LNCaP clone FGC (cell line): Measurements from ENCODE around the gene ATP8A2.

Experiments
- DNase-seq: peaks from one replicate; pipeline ENCODE4 v3.0.0-alpha.2; 2011; ENCODE audit warnings: low read depth
- H3K4me3 ChIP-seq: 2 replicates; pipeline ENCODE4 v1.5.1; 2011; ENCODE audit warnings: mild to moderate bottlenecking, low read depth, low read length, control low read depth
- CTCF ChIP-seq: IDR thresholded peaks from 2 replicates; pipeline ENCODE4 v1.5.1; 2012; ENCODE audit warnings: mild to moderate bottlenecking; ENCODE audit not compliant: control insufficient read depth, insufficient read depth; ENCODE audit errors: extremely low read depth

ATP8A2 gene

GRCh38 chr13:25732111-25732865 is 360.5 kb downstream of the ATP8A2 start:
- no peak for TF ChIP-seq CTCF

GRCh38 chr13:25733001-25733491 is 361.3 kb downstream of the ATP8A2 start:
- no peak for TF ChIP-seq CTCF
- DNase-seq, result no peak
- H3K4me3 ChIP-seq, result no peak overlapping the region

More at GRCh38 chr13:25732111-25732865, 360.5 kb downstream of the ATP8A2 start:
- no peak for DNase-seq
- no peak overlapping the region for H3K4me3 ChIP-seq

GRCh38 chr13:25733696-25734435 is 362.1 kb downstream of the ATP8A2 start:
- no peak for TF ChIP-seq CTCF
- no peak overlapping the region for H3K4me3 ChIP-seq
- no peak for DNase-seq

GRCh38 chr13:25738342-25739196 is 366.8 kb downstream of the ATP8A2 start:
- DNase-seq, result no peak
- no peak overlapping the region for H3K4me3 ChIP-seq
- no peak for TF ChIP-seq CTCF

- no peak for DNase-seq
Observed at GRCh38 chr13:25739376-25739775, 367.6 kb downstream of the ATP8A2 start.

More at GRCh38 chr13:25739376-25739775, 367.6 kb downstream of the ATP8A2 start:
- no peak for TF ChIP-seq CTCF
- no peak overlapping the region for H3K4me3 ChIP-seq
